ENCODE results near the gene NLRC5. TPM values are rescaled to one million over a fixed set of nuclear protein-coding genes. Genes with fewer than 3 reads are reported as not detected.

The NLRC5 gene
- total RNA-seq, 4 donors from 2014 or later = 20.6 to 189 (median 43.2) TPM

DNA sequence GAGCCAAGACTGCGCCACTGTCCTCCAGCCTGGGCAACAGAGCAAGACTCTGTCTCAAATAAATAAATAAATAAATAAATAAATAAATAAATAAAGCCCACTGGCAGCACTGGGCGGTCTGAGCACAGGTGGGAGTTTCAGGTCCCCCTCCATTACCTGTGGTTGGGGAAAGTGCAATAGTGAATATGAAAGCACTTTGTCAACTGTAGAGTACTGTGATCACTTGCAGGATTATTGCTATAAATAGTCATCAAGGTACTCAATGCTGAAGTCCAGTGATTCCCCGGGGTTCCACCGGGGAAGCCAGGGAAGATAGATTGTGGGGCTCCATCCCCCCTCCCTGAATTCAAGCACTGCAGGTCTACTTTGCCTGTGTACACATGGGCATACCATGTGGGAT, 60.3 kb downstream of the NLRC5 start:
- DNase-seq (ENCODE audit: low spot score) (no peak), ATAC-seq (ENCODE audit: low FRiP score) (no peak)
- TF ChIP-seq, protein P1, sequence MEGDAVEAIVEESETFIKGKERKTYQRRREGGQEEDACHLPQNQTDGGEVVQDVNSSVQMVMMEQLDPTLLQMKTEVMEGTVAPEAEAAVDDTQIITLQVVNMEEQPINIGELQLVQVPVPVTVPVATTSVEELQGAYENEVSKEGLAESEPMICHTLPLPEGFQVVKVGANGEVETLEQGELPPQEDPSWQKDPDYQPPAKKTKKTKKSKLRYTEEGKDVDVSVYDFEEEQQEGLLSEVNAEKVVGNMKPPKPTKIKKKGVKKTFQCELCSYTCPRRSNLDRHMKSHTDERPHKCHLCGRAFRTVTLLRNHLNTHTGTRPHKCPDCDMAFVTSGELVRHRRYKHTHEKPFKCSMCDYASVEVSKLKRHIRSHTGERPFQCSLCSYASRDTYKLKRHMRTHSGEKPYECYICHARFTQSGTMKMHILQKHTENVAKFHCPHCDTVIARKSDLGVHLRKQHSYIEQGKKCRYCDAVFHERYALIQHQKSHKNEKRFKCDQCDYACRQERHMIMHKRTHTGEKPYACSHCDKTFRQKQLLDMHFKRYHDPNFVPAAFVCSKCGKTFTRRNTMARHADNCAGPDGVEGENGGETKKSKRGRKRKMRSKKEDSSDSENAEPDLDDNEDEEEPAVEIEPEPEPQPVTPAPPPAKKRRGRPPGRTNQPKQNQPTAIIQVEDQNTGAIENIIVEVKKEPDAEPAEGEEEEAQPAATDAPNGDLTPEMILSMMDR (IDR thresholded peaks at IDR 0.05) = no peak

DNA sequence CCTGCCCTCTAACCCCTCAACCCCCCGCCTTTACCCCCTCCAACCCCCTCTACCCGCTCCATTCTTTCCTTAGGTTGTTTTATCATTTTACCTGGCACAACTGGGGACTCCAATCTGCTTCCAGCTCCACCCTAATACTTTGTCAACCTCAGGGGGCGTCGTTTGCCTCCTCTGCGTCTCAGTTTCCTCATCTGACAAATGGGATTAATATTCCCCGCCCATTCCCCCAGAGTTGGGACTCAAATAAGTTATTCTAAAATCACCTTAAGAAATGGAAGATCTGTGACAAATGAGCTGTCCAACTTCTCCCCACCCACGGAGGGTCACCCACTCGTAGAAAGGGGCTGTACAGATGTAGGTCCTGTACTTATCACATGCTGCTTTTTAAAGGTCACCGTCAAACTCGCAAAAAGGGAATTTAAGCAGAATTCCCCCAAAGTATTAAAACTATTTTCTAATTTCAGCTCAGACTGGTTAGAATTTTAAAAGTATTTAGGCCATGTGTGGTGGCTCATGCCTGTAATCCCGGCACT, 62.4 kb downstream of the NLRC5 start:
- DNase-seq (ENCODE audit: low spot score) (no peak), ATAC-seq (ENCODE audit: low FRiP score) (no peak)
- TF ChIP-seq, protein P1 (IDR thresholded peaks at IDR 0.05) = no peak

DNA sequence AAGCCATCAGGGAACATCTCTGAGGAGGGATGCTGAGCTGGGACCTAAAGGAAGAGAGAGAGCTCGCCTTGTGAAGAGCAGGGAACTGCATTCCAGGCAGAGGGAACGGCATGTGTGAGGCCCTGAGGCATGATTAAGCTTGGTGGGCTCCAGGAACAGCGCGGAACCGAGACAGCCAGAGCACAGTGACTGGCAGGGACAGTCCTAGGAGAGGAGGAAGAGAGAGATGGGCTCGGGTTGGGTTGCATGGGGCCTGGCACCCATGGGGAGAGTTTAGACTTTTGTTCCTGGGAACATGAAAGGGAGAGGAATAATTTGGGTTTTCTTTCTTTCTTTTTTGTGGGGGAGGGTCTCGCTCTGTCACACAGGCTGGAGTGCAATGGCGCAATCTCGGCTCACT, 63.8 kb downstream of the NLRC5 start:
- TF ChIP-seq, protein P1 (IDR thresholded peaks at IDR 0.05) = no peak
- DNase-seq (ENCODE audit: low spot score) = no peak

DNA sequence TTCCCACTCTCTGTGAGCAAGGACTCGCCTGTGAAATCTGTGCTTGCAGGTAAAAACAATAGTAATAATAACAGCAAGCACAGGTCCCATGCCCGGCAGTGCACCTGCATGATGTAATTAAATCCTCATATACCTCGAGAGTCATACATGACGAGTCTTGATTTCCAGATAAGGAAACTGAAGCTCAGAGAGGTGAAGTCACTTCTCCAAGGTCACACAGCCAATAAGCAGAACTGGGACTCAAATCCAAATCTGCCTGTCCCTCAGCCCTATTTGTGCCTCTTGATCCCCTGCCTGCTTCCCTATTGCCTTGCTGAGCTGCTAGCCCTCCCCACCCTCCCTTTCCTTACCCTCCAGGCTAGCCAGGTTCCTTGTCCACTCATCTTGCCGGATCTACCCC, 65.0 kb downstream of the NLRC5 start:
- TF ChIP-seq, protein P1 (IDR thresholded peaks at IDR 0.05) = no peak
- no peak for ATAC-seq (ENCODE audit: low FRiP score)
- no peak for DNase-seq (ENCODE audit: low spot score)

More for the DNA sequence above, 63.8 kb downstream of the NLRC5 start:
- ATAC-seq (ENCODE audit: low FRiP score) = no peak

DNA sequence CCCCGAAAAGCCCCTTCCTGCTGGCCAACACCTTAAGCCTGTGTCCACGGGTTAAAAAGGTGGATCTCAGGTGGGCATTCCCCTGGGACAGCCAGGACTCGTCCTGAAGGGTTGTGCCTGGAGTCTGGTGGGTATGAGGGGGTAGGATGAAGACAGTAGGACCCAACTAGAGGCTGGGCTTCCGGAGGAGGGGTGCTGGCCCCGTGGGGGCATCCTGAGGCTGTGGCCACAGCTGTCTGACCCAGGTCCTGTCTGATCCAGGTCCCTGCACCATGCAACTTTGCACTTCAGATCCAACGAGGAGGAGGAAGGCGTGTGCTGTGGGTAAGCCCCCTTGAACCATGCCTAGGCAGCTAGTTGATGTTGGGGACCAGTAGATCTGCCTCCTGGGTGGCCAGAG, 65.4 kb downstream of the NLRC5 start:
- DNase-seq (ENCODE audit: low spot score) (no peak), ATAC-seq (ENCODE audit: low FRiP score) (no peak)
- TF ChIP-seq, protein P1 (IDR thresholded peaks at IDR 0.05) = no peak

DNA sequence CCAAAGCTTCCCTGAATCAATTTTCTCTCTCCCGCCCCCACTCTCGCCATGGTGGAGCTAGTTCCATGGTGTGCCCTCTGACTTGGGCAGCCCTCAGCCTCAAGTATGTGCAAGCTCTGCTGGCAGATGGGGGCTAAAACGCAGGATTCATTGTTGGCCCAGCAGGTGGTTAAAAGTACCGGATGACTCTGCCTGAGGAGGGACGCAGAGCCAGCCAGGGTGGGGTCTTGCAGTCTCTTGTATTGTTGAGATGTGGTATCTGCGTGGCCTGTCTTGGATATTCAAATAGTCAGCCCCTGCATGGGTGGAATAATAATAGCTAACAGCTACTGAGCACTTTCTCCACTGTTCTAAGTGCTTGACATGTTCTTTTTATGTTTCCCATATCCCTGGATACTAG, 66.3 kb downstream of the NLRC5 start:
- TF ChIP-seq, protein P1 (IDR thresholded peaks at IDR 0.05) = no peak
- ATAC-seq (ENCODE audit: low FRiP score) (no peak), DNase-seq (ENCODE audit: low spot score) (no peak)

DNA sequence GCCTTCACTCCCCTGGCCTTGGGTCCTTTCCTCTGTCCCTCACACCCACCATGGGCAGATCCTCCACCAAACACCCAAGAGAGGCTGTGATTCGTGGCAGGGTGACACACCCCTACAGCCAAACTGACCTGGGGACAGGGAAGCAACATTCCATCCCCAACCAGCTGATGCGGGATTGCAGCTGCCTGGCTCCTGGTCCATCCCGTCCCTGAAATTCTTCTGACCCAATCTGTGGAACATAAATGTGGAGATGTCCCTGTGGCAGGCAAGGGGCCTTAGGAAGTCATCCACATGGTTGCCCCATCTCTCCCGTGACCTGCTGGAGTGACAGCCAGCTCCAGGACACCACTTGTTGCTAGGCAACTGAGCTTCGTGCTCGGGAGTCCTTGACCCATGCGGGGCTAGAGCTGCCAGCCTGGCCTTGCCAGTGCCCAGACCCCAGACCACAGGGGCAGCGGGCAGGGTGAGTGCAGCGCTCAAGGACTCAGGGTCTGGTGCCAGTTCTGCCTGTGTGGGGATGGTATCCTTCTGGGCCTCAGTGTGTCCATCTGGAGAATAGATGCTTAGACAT, 69.0 kb downstream of the NLRC5 start:
- DNase-seq (ENCODE audit: low spot score) (no peak), ATAC-seq (ENCODE audit: low FRiP score) (no peak)
- TF ChIP-seq, protein P1 (IDR thresholded peaks at IDR 0.05) = no peak

Data from omental fat pad (tissue), 4 donors.